ENCODE results near the gene OR2A12. TPM values are rescaled to one million over a fixed set of nuclear protein-coding genes. Genes with fewer than 3 reads are reported as not detected.

Gene OR2A12
- total RNA-seq, 1 donor from 2014 or later: not detected

GRCh38 chr7:144069953-144070352, 16.1 kb upstream of the OR2A12 start:
- no peak for DNase-seq (ENCODE audit: low read depth)
- Histone ChIP-seq H3K36me3 (ENCODE audit: control insufficient read depth, insufficient read depth, low read length) (no peaks in the 10 kb centered on the region), H3K27me3 (ENCODE audit: control insufficient read depth, insufficient read depth, low read length) (no peaks in the 10 kb centered on the region), H3K4me3 (ENCODE audit: low read depth, low read length) (no peak overlapping the region)
- TF ChIP-seq CTCF (IDR thresholded peaks at IDR 0.05; ENCODE audit: insufficient read depth, low read length, severe bottlenecking): no peak
- FAIRE-seq: no peak

- TF ChIP-seq CTCF (IDR thresholded peaks at IDR 0.05; ENCODE audit: insufficient read depth, low read length, severe bottlenecking): no peak
- no peak overlapping the region for H3K4me3 ChIP-seq (ENCODE audit: low read depth, low read length)
- FAIRE-seq: no peak
Measured at GRCh38 chr7:144074374-144074773, 11.7 kb upstream of the OR2A12 start.

GRCh38 chr7:144086730-144087129, 652 bp downstream of the OR2A12 start:
- FAIRE-seq (no peak), DNase-seq (ENCODE audit: low read depth) (no peak)
- no peaks in the 10 kb centered on the region for H3K27me3 ChIP-seq (ENCODE audit: control insufficient read depth, insufficient read depth, low read length)
- H3K4me3 ChIP-seq (ENCODE audit: low read depth, low read length): no peak overlapping the region
- no peaks in the 10 kb centered on the region for H3K36me3 ChIP-seq (ENCODE audit: control insufficient read depth, insufficient read depth, low read length)
- TF ChIP-seq CTCF (IDR thresholded peaks at IDR 0.05; ENCODE audit: insufficient read depth, low read length, severe bottlenecking): no peak

More at GRCh38 chr7:144074374-144074773, 11.7 kb upstream of the OR2A12 start:
- Histone ChIP-seq H3K36me3 (ENCODE audit: control insufficient read depth, insufficient read depth, low read length) (no peaks in the 10 kb centered on the region), H3K27me3 (ENCODE audit: control insufficient read depth, insufficient read depth, low read length) (no peaks in the 10 kb centered on the region)
- DNase-seq (ENCODE audit: low read depth): no peak

- DNase-seq (ENCODE audit: low read depth) (no peak), FAIRE-seq (no peak)
- Histone ChIP-seq H3K36me3 (ENCODE audit: control insufficient read depth, insufficient read depth, low read length) (no peaks in the 10 kb centered on the region), H3K27me3 (ENCODE audit: control insufficient read depth, insufficient read depth, low read length) (no peaks in the 10 kb centered on the region), H3K4me3 (ENCODE audit: low read depth, low read length) (no peak overlapping the region)
- no peak for TF ChIP-seq CTCF (IDR thresholded peaks at IDR 0.05; ENCODE audit: insufficient read depth, low read length, severe bottlenecking)
Measured at GRCh38 chr7:144087230-144087629, 1.2 kb downstream of the OR2A12 start.

DNA sequence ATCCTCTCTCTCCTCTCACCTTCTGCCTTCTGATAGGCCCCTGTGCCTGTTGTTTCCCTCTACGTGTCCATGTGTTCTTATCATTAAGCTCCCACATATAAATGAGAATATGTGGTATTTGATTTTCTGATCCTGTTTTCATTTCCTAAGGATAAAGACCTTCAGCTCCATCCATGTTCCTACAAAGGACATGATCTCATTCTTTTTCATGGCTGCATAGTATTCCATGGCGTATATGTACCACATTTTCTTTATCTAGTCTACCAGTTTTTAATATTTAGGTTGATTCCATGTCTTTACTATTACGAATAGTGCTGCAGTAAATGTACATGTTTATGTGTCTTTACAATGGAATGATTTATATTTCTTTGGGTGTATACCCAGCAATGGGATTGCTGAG, 4.6 kb downstream of the OR2A12 start:
- FAIRE-seq (no peak), DNase-seq (ENCODE audit: low read depth) (no peak)
- no peak overlapping the region for H3K4me3 ChIP-seq (ENCODE audit: low read depth, low read length)
- no peaks in the 10 kb centered on the region for H3K36me3 ChIP-seq (ENCODE audit: control insufficient read depth, insufficient read depth, low read length)
- no peak for TF ChIP-seq CTCF (IDR thresholded peaks at IDR 0.05; ENCODE audit: insufficient read depth, low read length, severe bottlenecking)
- no peaks in the 10 kb centered on the region for H3K27me3 ChIP-seq (ENCODE audit: control insufficient read depth, insufficient read depth, low read length)

- no peaks in the 10 kb centered on the region for H3K36me3 ChIP-seq (ENCODE audit: control insufficient read depth, insufficient read depth, low read length)
- DNase-seq (ENCODE audit: low read depth) (no peak), FAIRE-seq (no peak)
- H3K4me3 ChIP-seq (ENCODE audit: low read depth, low read length): no peak overlapping the region
- TF ChIP-seq CTCF (IDR thresholded peaks at IDR 0.05; ENCODE audit: insufficient read depth, low read length, severe bottlenecking): no peak
- H3K27me3 ChIP-seq (ENCODE audit: control insufficient read depth, insufficient read depth, low read length): no peaks in the 10 kb centered on the region
Measured at GRCh38 chr7:144098776-144099175, 12.7 kb downstream of the OR2A12 start.

Measured in bronchial epithelial cell (primary cell).